Mesendoderm (in vitro differentiated cells): Measurements from ENCODE around the gene ASS1.

Source experiments
- DNase-seq: peaks from one replicate; pipeline ENCODE4 v3.0.0; 2013
- H2AK5ac ChIP-seq: 2 replicates; pipeline ENCODE4 v1.6.1; 2013; ENCODE audit warnings: low read length, inconsistent platforms
- H2BK120ac ChIP-seq: 2 replicates; pipeline ENCODE4 v1.6.1; 2013; ENCODE audit warnings: low read depth, mild to moderate bottlenecking, low read length, moderate library complexity, mixed read lengths
- H2BK15ac ChIP-seq: replicated peaks from 2 replicates; pipeline ENCODE4 v1.6.1; 2013; ENCODE audit warnings: low read depth, mild to moderate bottlenecking, moderate library complexity
- H2BK5ac ChIP-seq: 2 replicates; pipeline ENCODE4 v1.6.1; 2013; ENCODE audit warnings: low read length, inconsistent platforms
- H3K18ac ChIP-seq: 2 replicates; pipeline ENCODE4 v1.6.1; 2013; ENCODE audit warnings: mild to moderate bottlenecking, low read length, mixed read lengths
- H3K23ac ChIP-seq: one replicate; pipeline ENCODE4 v1.6.1; 2013; ENCODE audit warnings: low read length
- H3K27ac ChIP-seq: 2 replicates; pipeline ENCODE4 v1.5.1; 2013; ENCODE audit warnings: low read depth, mild to moderate bottlenecking, inconsistent platforms, low read length, moderate library complexity
- H3K27me3 ChIP-seq: 2 replicates; pipeline ENCODE4 v1.6.1; 2013; ENCODE audit warnings: low read length, control low read depth, mild to moderate bottlenecking, inconsistent platforms; ENCODE audit not compliant: insufficient read depth, poor library complexity
- H3K36me3 ChIP-seq: 2 replicates; pipeline ENCODE4 v1.6.1; 2013; ENCODE audit warnings: low read length, inconsistent platforms; ENCODE audit not compliant: control insufficient read depth, insufficient read depth
- H3K4ac ChIP-seq: one replicate; pipeline ENCODE4 v1.6.1; 2013; ENCODE audit warnings: low read depth, mild to moderate bottlenecking, low read length, moderate library complexity
- H3K4me1 ChIP-seq: 2 replicates; pipeline ENCODE4 v1.6.1; 2013; ENCODE audit warnings: low read depth, low read length, inconsistent platforms; ENCODE audit not compliant: control insufficient read depth
- H3K4me2 ChIP-seq: 2 replicates; pipeline ENCODE4 v1.6.1; 2013; ENCODE audit warnings: low read length
- H3K4me3 ChIP-seq: 2 replicates; pipeline ENCODE4 v1.5.1; 2013; ENCODE audit warnings: mild to moderate bottlenecking, low read length
- H3K56ac ChIP-seq: one replicate; pipeline ENCODE4 v1.6.1; 2013; ENCODE audit warnings: low read length
- H3K79me1 ChIP-seq: 2 replicates; pipeline ENCODE4 v1.6.1; 2013; ENCODE audit warnings: low read length, inconsistent platforms
- H3K79me2 ChIP-seq: 2 replicates; pipeline ENCODE4 v1.6.1; 2013; ENCODE audit warnings: mild to moderate bottlenecking, low read length; ENCODE audit not compliant: control insufficient read depth, insufficient read depth
- H3K9ac ChIP-seq: 2 replicates; pipeline ENCODE4 v1.6.1; 2013; ENCODE audit warnings: low read length, inconsistent platforms
- H4K5ac ChIP-seq: one replicate; pipeline ENCODE4 v1.6.1; 2013; ENCODE audit warnings: low read length
- H4K8ac ChIP-seq: one replicate; pipeline ENCODE4 v1.6.1; 2013; ENCODE audit warnings: low read depth, mild to moderate bottlenecking, control low read depth, low read length, moderate library complexity
- WGBS: extraction: QIAGEN DNeasy Blood & Tissue Kit; methylation state at CpG from one replicate; pipeline ENCODE4 v1.1.7; 2013; ENCODE audit warnings: low lambda C conversion rate, missing lambda C conversion rate; ENCODE audit not compliant: insufficient coverage; ENCODE audit errors: extremely low coverage; 5-methylcytosine and 5-hydroxymethylcytosine counted together

ASS1 gene

GRCh38 chr9:130531670-130532069, 86.9 kb downstream of the ASS1 start:
- Histone ChIP-seq H3K4me1 (no peaks in the 10 kb centered on the region), H3K9ac (no peak overlapping the region), H3K79me1 (no peaks in the 10 kb centered on the region), H3K56ac (no peak overlapping the region), H3K4me3 (no peak overlapping the region), H3K23ac (no peak overlapping the region), H2BK120ac (no peak overlapping the region), H3K4me2 (no peak overlapping the region), H4K5ac (no peak overlapping the region), H3K27ac (no peak overlapping the region), H3K18ac (no peak overlapping the region), H3K79me2 (no peaks in the 10 kb centered on the region), H2AK5ac (no peak overlapping the region), H4K8ac (no peak overlapping the region), H3K27me3 (peaks cover 1% of the 10 kb centered on the region), H2BK15ac (no peak overlapping the region), H3K4ac (no peak overlapping the region), H3K36me3 (no peaks in the 10 kb centered on the region), H2BK5ac (no peak overlapping the region)
- no peak for DNase-seq
- no CpG with 5 or more reads among the region's 8 CpGs for WGBS

DNA sequence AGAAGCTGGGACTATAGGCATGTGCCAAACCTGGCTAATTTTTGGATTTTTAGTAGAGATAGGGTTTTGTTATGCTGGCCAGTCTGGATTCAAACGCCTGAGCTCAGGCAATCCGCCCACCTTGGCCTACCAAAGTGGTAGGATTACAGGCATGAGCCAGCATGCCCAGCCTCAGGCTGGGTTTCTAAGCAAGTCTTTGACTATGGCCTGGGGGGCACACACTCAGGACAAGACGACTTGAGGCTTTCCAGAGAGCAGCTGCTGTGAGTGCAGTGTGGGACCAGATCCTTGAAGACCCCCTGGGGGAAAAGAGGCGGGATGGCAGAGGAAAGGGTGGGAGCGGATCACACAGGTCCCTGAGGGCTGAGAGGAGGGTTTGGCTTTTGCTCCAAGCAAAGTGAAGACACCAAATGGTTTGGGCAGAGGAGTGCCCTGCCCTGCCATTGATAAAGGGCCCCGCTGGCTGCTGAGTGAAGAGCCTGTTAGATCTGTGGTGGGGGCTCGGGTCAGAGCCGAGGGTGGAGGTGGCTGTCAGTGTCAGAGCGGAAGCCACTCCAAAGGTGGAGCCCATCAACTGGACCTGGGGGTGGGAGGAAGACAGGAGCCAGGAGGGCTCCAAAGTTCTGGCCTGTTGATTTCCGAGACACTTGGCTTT, 87.8 kb downstream of the ASS1 start:
- Histone ChIP-seq H3K79me1 (no peaks in the 10 kb centered on the region), H3K36me3 (no peaks in the 10 kb centered on the region), H3K4ac (no peak overlapping the region), H3K56ac (no peak overlapping the region), H4K8ac (no peak overlapping the region), H3K18ac (no peak overlapping the region), H2BK15ac (no peak overlapping the region), H2AK5ac (no peak overlapping the region), H3K23ac (no peak overlapping the region), H3K9ac (no peak overlapping the region), H3K79me2 (no peaks in the 10 kb centered on the region), H2BK5ac (no peak overlapping the region), H3K4me2 (no peak overlapping the region), H3K27ac (no peak overlapping the region), H3K4me3 (no peak overlapping the region), H4K5ac (no peak overlapping the region), H3K27me3 (peaks cover 4% of the 10 kb centered on the region), H2BK120ac (no peak overlapping the region), H3K4me1 (no peaks in the 10 kb centered on the region)
- DNase-seq: no peak
- WGBS: no CpG with 5 or more reads among the region's 10 CpGs

DNA sequence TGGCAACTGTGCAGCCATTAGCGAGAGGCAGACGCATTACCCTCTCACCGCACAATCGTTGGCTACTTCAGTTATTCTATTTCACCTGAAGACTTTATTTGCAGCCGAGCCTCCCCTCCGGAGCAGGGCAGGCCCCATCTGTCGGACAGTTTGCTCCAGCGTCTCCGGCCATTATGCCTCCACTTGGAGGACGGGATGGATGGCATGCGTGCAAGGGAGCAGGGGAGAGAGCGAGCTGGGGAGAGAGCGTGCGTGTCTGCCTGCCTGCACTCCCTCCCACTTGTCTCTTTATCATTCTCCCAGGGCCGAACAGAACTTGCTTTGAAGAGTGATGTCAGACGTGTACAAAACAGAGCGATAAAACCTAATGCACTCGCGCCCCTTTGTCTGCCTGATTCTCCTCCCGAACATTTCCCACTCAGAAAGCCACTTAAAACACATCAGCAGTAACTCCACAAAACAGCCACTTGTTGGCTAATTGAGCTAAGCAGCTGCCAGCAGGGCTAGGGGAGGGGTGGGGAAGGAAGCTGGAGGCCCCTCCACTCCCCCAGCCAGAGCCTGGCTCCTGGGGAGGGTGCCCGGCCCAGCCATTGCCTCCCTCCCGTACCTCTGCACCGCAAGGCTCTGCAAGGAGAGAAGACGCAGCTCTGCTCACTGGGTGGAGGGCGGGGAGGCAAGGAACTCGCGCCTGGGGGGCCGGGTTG, 91.2 kb downstream of the ASS1 start:
- H2BK120ac ChIP-seq: no peak overlapping the region
- DNase-seq: peak; percentile 55
- no peak overlapping the region for H3K18ac ChIP-seq
- peaks cover 4% of the 10 kb centered on the region for H3K27me3 ChIP-seq
- H4K8ac ChIP-seq: no peak overlapping the region
- no peak overlapping the region for H3K4me3 ChIP-seq
- peak overlapping the region; percentile 25 for H3K4me2 ChIP-seq
- H3K4me1 ChIP-seq: no peaks in the 10 kb centered on the region
- no peak overlapping the region for H2BK15ac ChIP-seq
- no peak overlapping the region for H4K5ac ChIP-seq
- WGBS: no CpG with 5 or more reads among the region's 28 CpGs
- no peak overlapping the region for H2BK5ac ChIP-seq
- no peaks in the 10 kb centered on the region for H3K36me3 ChIP-seq
- no peak overlapping the region for H3K23ac ChIP-seq
- no peak overlapping the region for H3K4ac ChIP-seq
- no peaks in the 10 kb centered on the region for H3K79me1 ChIP-seq
- no peak overlapping the region for H2AK5ac ChIP-seq
- H3K9ac ChIP-seq: peak overlapping the region; percentile 31
- no peaks in the 10 kb centered on the region for H3K79me2 ChIP-seq
- H3K27ac ChIP-seq: no peak overlapping the region
- peak overlapping the region; percentile 56 for H3K56ac ChIP-seq

- H3K4me2 ChIP-seq: no peak overlapping the region
- H3K79me1 ChIP-seq: no peaks in the 10 kb centered on the region
- H3K36me3 ChIP-seq: no peaks in the 10 kb centered on the region
- no peak overlapping the region for H2BK120ac ChIP-seq
- H4K5ac ChIP-seq: no peak overlapping the region
- H4K8ac ChIP-seq: no peak overlapping the region
- H3K9ac ChIP-seq: no peak overlapping the region
- H3K27ac ChIP-seq: no peak overlapping the region
- H2BK15ac ChIP-seq: no peak overlapping the region
- no peak overlapping the region for H2BK5ac ChIP-seq
- no peak overlapping the region for H2AK5ac ChIP-seq
- H3K27me3 ChIP-seq: peaks cover 4% of the 10 kb centered on the region
- no peaks in the 10 kb centered on the region for H3K79me2 ChIP-seq
- H3K23ac ChIP-seq: no peak overlapping the region
- no peak overlapping the region for H3K56ac ChIP-seq
- WGBS: no CpG with 5 or more reads among the region's 3 CpGs
- no peak overlapping the region for H3K18ac ChIP-seq
- H3K4me3 ChIP-seq: no peak overlapping the region
- no peak for DNase-seq
- no peak overlapping the region for H3K4ac ChIP-seq
- H3K4me1 ChIP-seq: no peaks in the 10 kb centered on the region
Measured at GRCh38 chr9:130536701-130537107, 91.9 kb downstream of the ASS1 start.

GRCh38 chr9:130537346-130538050, 92.7 kb downstream of the ASS1 start:
- no peak overlapping the region for H3K9ac ChIP-seq
- no peak overlapping the region for H3K27ac ChIP-seq
- H3K23ac ChIP-seq: no peak overlapping the region
- H4K8ac ChIP-seq: no peak overlapping the region
- H3K4me2 ChIP-seq: no peak overlapping the region
- no peak overlapping the region for H4K5ac ChIP-seq
- H3K79me2 ChIP-seq: no peaks in the 10 kb centered on the region
- no peak for DNase-seq
- no peak overlapping the region for H3K18ac ChIP-seq
- H3K79me1 ChIP-seq: no peaks in the 10 kb centered on the region
- H3K4me3 ChIP-seq: no peak overlapping the region
- no peak overlapping the region for H2BK15ac ChIP-seq
- no peaks in the 10 kb centered on the region for H3K4me1 ChIP-seq
- no peak overlapping the region for H2BK5ac ChIP-seq
- H3K36me3 ChIP-seq: no peaks in the 10 kb centered on the region
- no peak overlapping the region for H2BK120ac ChIP-seq
- H3K4ac ChIP-seq: no peak overlapping the region
- WGBS: no CpG with 5 or more reads among the region's 25 CpGs
- no peak overlapping the region for H2AK5ac ChIP-seq
- H3K56ac ChIP-seq: no peak overlapping the region
- peaks cover 4% of the 10 kb centered on the region for H3K27me3 ChIP-seq
